ENCODE results near the gene OPRD1. TPM values are rescaled to one million over a fixed set of nuclear protein-coding genes. Genes with fewer than 3 reads are reported as not detected.

Gene OPRD1
- total RNA-seq, 4 donors from 2014 or later: 0.24 TPM; not detected in 3

- Histone ChIP-seq H3K27me3 (no peaks in the 10 kb centered on the region), H3K36me3 (no peaks in the 10 kb centered on the region), H3K4me1 (peaks cover 0 to 4% of the 10 kb centered on the region in 2 donors), H3K4me3 (replicated peaks in 1 of 3) (no peak overlapping the region), H3K9me3 (no peaks in the 10 kb centered on the region), H3K27ac (no peak overlapping the region)
- 81 to 89% methylated on average over 6 to 7 of the region's 8 CpGs for WGBS, 2 donors
- no peak for DNase-seq
- TF ChIP-seq POLR2A (IDR thresholded peaks at IDR 0.05): no peak
- TF ChIP-seq, protein P1, sequence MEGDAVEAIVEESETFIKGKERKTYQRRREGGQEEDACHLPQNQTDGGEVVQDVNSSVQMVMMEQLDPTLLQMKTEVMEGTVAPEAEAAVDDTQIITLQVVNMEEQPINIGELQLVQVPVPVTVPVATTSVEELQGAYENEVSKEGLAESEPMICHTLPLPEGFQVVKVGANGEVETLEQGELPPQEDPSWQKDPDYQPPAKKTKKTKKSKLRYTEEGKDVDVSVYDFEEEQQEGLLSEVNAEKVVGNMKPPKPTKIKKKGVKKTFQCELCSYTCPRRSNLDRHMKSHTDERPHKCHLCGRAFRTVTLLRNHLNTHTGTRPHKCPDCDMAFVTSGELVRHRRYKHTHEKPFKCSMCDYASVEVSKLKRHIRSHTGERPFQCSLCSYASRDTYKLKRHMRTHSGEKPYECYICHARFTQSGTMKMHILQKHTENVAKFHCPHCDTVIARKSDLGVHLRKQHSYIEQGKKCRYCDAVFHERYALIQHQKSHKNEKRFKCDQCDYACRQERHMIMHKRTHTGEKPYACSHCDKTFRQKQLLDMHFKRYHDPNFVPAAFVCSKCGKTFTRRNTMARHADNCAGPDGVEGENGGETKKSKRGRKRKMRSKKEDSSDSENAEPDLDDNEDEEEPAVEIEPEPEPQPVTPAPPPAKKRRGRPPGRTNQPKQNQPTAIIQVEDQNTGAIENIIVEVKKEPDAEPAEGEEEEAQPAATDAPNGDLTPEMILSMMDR (IDR thresholded peaks at IDR 0.05): no peak
- intact Hi-C loops (cut with DNase I): no loop called here
These were observed 81.6 kb downstream of the OPRD1 start for GRCh38 chr1:28893403-28894102.

DNA sequence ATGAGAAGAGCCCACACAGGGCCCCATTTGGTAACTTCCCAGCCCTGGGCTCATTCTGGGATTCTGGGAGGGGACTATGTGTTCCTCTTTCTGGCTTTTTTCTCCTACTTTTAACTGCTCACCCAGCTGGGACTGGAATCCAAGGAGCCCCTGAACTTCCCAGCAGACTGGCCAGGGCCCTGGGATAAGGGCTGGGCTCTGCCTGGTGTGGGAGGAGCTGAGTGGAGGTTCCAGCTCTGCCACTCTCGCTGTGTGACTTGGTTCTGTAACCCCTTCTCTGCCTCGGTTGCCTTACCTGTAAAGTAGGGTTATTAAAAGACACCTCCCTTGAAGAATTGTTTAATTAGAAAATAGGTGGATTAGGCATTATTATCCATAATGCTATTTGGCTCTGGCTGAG is 82.8 kb downstream of the OPRD1 start:
- intact Hi-C loops (cut with DNase I): no loop called here
- H3K27me3 ChIP-seq: no peaks in the 10 kb centered on the region
- no peaks in the 10 kb centered on the region for H3K36me3 ChIP-seq
- 35 to 60% methylated on average over 2 of the region's 2 CpGs for WGBS, 2 donors
- peaks cover 0 to 12% of the 10 kb centered on the region in 2 donors for H3K4me1 ChIP-seq
- H3K9me3 ChIP-seq: no peaks in the 10 kb centered on the region
- H3K27ac ChIP-seq: no peak overlapping the region
- DNase-seq: peak; percentile 40 to 52
- H3K4me3 ChIP-seq (replicated peaks in 1 of 3): no peak overlapping the region
- TF ChIP-seq, protein P1 (IDR thresholded peaks at IDR 0.05): no peak
- TF ChIP-seq POLR2A (IDR thresholded peaks at IDR 0.05): no peak

DNA sequence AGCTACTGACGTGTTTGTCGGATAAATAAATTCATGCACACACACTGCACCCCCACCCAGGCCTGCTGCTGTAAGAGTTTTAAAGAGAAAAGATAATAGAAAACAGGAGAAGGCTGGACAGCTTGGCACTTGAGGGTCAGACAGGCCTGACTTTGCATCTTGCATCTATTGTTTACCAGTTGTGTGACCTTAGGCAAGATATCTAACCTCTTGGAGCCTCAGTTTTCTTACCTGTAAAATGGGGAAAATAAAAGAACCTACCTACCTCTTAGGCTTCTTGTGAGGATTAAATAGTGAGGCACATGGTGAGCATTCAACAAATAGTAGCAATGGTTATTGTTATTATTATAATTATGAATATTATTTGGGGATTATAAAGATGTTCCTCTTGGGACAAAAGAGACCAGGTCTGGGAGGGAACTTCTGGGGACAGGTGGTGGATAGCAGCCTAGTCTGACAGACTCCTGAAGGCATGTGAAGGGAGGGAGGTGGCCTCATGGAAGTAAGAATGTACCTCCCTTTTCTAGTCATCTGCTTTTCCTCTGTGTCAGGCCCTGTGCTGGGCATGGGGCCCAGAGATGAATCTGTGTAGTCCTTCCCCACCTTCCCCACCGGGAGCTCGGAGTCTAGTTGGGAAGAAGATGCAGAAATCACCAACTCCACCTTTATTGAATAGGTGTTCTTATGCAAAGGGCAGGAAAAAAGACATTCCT is 84.1 kb downstream of the OPRD1 start:
- Histone ChIP-seq H3K4me1 (peaks cover 0 to 12% of the 10 kb centered on the region in 2 donors), H3K9me3 (no peaks in the 10 kb centered on the region), H3K27ac (no peak overlapping the region), H3K36me3 (no peaks in the 10 kb centered on the region), H3K27me3 (no peaks in the 10 kb centered on the region), H3K4me3 (replicated peaks in 1 of 3) (no peak overlapping the region)
- no peak for DNase-seq
- WGBS, 2 donors: 82 to 90% methylated on average over 4 of the region's 4 CpGs
- TF ChIP-seq, protein P1 (IDR thresholded peaks at IDR 0.05): no peak
- no peak for TF ChIP-seq POLR2A (IDR thresholded peaks at IDR 0.05)
- intact Hi-C loops (cut with DNase I): no loop called here

- Histone ChIP-seq H3K4me3 (replicated peaks in 1 of 3) (no peak overlapping the region), H3K4me1 (peaks cover 0 to 12% of the 10 kb centered on the region in 2 donors), H3K9me3 (no peaks in the 10 kb centered on the region), H3K36me3 (no peaks in the 10 kb centered on the region), H3K27ac (no peak overlapping the region), H3K27me3 (no peaks in the 10 kb centered on the region)
- WGBS, 2 donors: 60 to 72% methylated on average over 3 of the region's 3 CpGs
- no peak for DNase-seq
- TF ChIP-seq POLR2A (IDR thresholded peaks at IDR 0.05): no peak
- TF ChIP-seq, protein P1 (IDR thresholded peaks at IDR 0.05): no peak
- intact Hi-C loops (cut with DNase I): no loop called here
These were observed 84.6 kb downstream of the OPRD1 start for GRCh38 chr1:28896609-28896986.

GRCh38 chr1:28897789-28898188 is 85.8 kb downstream of the OPRD1 start:
- Histone ChIP-seq H3K27me3 (no peaks in the 10 kb centered on the region), H3K27ac (no peak overlapping the region), H3K4me1 (peaks cover 0 to 12% of the 10 kb centered on the region in 2 donors), H3K4me3 (replicated peaks in 1 of 3) (no peak overlapping the region), H3K36me3 (no peaks in the 10 kb centered on the region), H3K9me3 (no peaks in the 10 kb centered on the region)
- no peak for DNase-seq
- 82 to 85% methylated on average over 4 of the region's 4 CpGs for WGBS, 2 donors
- TF ChIP-seq, protein P1 (IDR thresholded peaks at IDR 0.05): no peak
- TF ChIP-seq POLR2A (IDR thresholded peaks at IDR 0.05): no peak
- intact Hi-C loops (cut with DNase I): no loop called here
